ENCODE results near the gene SDR42E2. TPM values are rescaled to one million over a fixed set of nuclear protein-coding genes. Genes with fewer than 3 reads are reported as not detected.
A peak's percentile ranks its signal among the peaks of the same experiment; 100 is the strongest.

The SDR42E2 gene
- total and polyA plus RNA-seq, 2 of the 4 experiments (the other 2 are of a cell fraction): not detected

DNA sequence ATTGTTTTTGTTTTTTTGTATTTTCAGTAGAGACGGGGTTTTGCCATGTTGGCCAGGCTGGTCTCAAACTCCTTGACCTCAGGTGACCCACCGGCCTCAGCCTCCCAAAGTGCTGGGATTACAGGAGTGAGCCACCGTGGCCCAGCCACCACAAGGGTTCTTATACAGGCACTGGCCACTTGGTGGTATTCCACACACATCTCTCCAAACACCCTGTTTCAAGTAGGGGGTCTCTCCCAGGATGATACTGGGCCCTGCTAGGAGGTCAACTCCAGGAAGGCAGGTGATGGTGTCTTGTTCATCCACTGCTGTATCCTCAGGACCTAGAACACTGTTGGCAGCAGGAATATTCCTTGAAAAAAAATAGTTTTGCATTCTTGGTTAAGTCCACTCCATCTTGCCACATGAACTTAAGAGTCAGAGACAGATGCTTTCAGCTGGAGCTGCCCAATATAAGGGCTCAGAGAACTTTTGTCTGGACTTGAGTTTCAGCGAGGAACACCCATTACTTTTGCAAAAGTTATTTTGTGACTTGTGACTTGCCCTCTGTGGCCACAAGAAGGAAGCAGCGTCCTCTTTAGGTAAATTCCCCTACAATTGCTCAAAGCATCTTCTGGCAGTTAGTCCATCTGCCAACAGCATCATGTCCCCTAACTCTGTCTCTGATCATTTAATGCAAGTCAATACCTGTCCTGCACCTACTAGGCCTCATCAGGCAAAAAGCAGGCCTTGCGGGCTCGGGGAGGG lies 36.4 kb downstream of the SDR42E2 start:
- Histone ChIP-seq H3K9ac (ENCODE audit: low read depth, low read length) (peak overlapping the region; percentile 57), H3K56ac (ENCODE audit: extremely low read depth, insufficient read depth, low read length) (no peak overlapping the region), H4K8ac (ENCODE audit: low read depth in 2 of 2, low read length in 2 of 2) (peak overlapping the region; percentile 77 to 93), H2BK120ac (ENCODE audit: low read depth, low read length) (peak overlapping the region; percentile 74), H3K27me3 (ENCODE audit: control insufficient read depth, insufficient read depth, low read length) (no peaks in the 10 kb centered on the region), H3K4ac (ENCODE audit: low read depth, low read length) (peak overlapping the region; percentile 88), H2AFZ (replicated peaks; ENCODE audit: low read length, poor library complexity) (peak overlapping the region; percentile 79), H3K23ac (ENCODE audit: low read depth, low read length) (peak overlapping the region; percentile 26), H3K79me1 (ENCODE audit: low read depth in 1 of 2, low read length in 2 of 2) (no peaks in the 10 kb centered on the region), H3K4me2 (ENCODE audit: low read depth, low read length) (no peak overlapping the region), H3K14ac (replicated peaks; ENCODE audit: low read depth, low read length) (peak overlapping the region; percentile 61; the same call in 1 of the 2 replicates), H4K5ac (ENCODE audit: low read depth, low read length) (peak overlapping the region; percentile 97), H3K36me3 (ENCODE audit: control insufficient read depth, insufficient read depth, low read length) (no peaks in the 10 kb centered on the region), H4K91ac (ENCODE audit: insufficient read depth, low read depth, low read length) (peak overlapping the region; percentile 76), H3K18ac (ENCODE audit: low read depth, low read length) (peak overlapping the region; percentile 66; the same call in 1 of the 2 replicates), H3K4me3 (ENCODE audit: insufficient read depth, low read depth, low read length) (no peak overlapping the region), H4K20me1 (ENCODE audit: insufficient read depth, low read length) (no peaks in the 10 kb centered on the region), H2AK9ac (replicated peaks; ENCODE audit: low read depth, low read length, poor library complexity) (no peak overlapping the region), H3K9me1 (ENCODE audit: insufficient read depth, low read length) (peaks cover 8% of the 10 kb centered on the region; the same call in 1 of the 2 replicates), H2BK5ac (ENCODE audit: low read depth, low read length, poor library complexity, severe bottlenecking) (peak overlapping the region; percentile 48), H3K9me3 (ENCODE audit: control insufficient read depth, insufficient read depth, low read length) (no peaks in the 10 kb centered on the region), H2BK15ac (ENCODE audit: low read depth, low read length) (peak overlapping the region; percentile 46; the same call in 1 of the 3 replicates), H2AK5ac (ENCODE audit: low read depth, low read length) (peak overlapping the region; percentile 41), H3K4me1 (ENCODE audit: control insufficient read depth, insufficient read depth, low read length) (peaks cover 4% of the 10 kb centered on the region), H2BK20ac (ENCODE audit: low read depth, low read length) (peak overlapping the region; percentile 47), H3K27ac (ENCODE audit: insufficient read depth, low read length) (peak overlapping the region; percentile 75)
- ChIA-PET POLR2A (ENCODE audit: unreplicated experiment) (no interaction called here), CTCF (interaction anchor here (1.6 kb wide), 1 partner anchor 102 kb away, joined by 3 read pairs; no protein-coding TSS in a partner anchor)
- in situ Hi-C loops (cut with MboI; ENCODE audit: low sequenced_read_pairs) (no loop called here), dilution Hi-C loops (cut with HindIII; ENCODE audit: low sequenced_read_pairs, unreplicated experiment) (no loop called here), intact Hi-C loops (cut with micrococcal nuclease) (no loop called here)
- WGBS, 2 experiments (ENCODE audit: extremely low coverage in 2 of 2, insufficient read length in 1 of 2): 77% methylated on average over 4 of the region's 7 CpGs; no CpG with 5 or more reads in 1 of the 2 experiments
- no TSS peak for BruUV-seq (replicated peaks)
- ATAC-seq (ENCODE audit: low read depth) (no peak), DNase-seq (peak; percentile 9)
- TF ChIP-seq, protein P1, sequence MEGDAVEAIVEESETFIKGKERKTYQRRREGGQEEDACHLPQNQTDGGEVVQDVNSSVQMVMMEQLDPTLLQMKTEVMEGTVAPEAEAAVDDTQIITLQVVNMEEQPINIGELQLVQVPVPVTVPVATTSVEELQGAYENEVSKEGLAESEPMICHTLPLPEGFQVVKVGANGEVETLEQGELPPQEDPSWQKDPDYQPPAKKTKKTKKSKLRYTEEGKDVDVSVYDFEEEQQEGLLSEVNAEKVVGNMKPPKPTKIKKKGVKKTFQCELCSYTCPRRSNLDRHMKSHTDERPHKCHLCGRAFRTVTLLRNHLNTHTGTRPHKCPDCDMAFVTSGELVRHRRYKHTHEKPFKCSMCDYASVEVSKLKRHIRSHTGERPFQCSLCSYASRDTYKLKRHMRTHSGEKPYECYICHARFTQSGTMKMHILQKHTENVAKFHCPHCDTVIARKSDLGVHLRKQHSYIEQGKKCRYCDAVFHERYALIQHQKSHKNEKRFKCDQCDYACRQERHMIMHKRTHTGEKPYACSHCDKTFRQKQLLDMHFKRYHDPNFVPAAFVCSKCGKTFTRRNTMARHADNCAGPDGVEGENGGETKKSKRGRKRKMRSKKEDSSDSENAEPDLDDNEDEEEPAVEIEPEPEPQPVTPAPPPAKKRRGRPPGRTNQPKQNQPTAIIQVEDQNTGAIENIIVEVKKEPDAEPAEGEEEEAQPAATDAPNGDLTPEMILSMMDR (conservative IDR thresholded peaks at IDR 0.05; ENCODE audit: low read depth, low read length): peak; percentile 20; the same call in 1 of the 2 replicates
- TF ChIP-seq, protein P2, sequence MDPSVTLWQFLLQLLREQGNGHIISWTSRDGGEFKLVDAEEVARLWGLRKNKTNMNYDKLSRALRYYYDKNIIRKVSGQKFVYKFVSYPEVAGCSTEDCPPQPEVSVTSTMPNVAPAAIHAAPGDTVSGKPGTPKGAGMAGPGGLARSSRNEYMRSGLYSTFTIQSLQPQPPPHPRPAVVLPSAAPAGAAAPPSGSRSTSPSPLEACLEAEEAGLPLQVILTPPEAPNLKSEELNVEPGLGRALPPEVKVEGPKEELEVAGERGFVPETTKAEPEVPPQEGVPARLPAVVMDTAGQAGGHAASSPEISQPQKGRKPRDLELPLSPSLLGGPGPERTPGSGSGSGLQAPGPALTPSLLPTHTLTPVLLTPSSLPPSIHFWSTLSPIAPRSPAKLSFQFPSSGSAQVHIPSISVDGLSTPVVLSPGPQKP (IDR thresholded peaks at IDR 0.05; ENCODE audit: borderline replicate concordance, low read depth, low read length): no peak

Data from IMR-90 (cell line).